K562 (cell line): ENCODE results near the gene GPR153. TPM values are rescaled to one million over a fixed set of nuclear protein-coding genes. Genes with fewer than 3 reads are reported as not detected.

ENCODE experiments used
- ATAC-seq: fragments of 200-7000 bp; cut with Tn5 transposase; 3 replicates; pipeline ENCODE4 v1.9.1; 2020; ENCODE audit warnings: moderate library complexity
- BruUV-seq: library from RNA; stranded (reverse); fragments of 400-500 nt; replicated peaks from 2 replicates; lab custom pipeline; 2021; lab: Mats Ljungman, UMichigan
- CTCF ChIA-PET: fragments of 300-600 bp; formaldehyde crosslinking; extraction: SDS; loops from one replicate; lab custom pipeline; 2021; ENCODE audit warnings: low intra/inter-chr PET ratio; lab: Yijun Ruan, JAX
- POLR2A ChIA-PET: fragments of 300-600, 350-650 bp; sonication (Branson Sonifier 250); formaldehyde crosslinking; extraction: SDS; loops from one replicate; lab custom pipeline; 2021; ENCODE audit warnings: antibody characterized with exemption, inconsistent platforms; lab: Yijun Ruan, JAX
- DNase-seq, 4 experiments: peaks; one replicate each; pipeline versions ENCODE4 v3.0.0 to v3.0.0-alpha.2; 2011 to 2018; ENCODE audit warnings: low spot score in 3 of 4, mixed read lengths in 3 of 4; ENCODE audit errors: extremely low read depth in 1 of 4
- FAIRE-seq: peaks from 2 replicates; lab custom pipeline; 2011; peaks lifted over from hg19 to GRCh38; lab: Jason Lieb, UNC
- H2AFZ ChIP-seq: 2 replicates; pipeline ENCODE4 v1.6.0; 2011; ENCODE audit warnings: low read depth, low read length, control low read depth, inconsistent platforms
- H3K27ac ChIP-seq: fragments of 200-600 bp; 3 replicates; pipeline ENCODE4 v1.8.0; 2011; ENCODE audit warnings: low read depth, mild to moderate bottlenecking, control low read depth, inconsistent platforms, low read length, moderate library complexity, mixed read lengths; ENCODE audit errors: extremely low read depth
- H3K27me3 ChIP-seq, 2 experiments: fragments of 300-600 bp in 1 of 2; 2 replicates in 1 of 2; 3 replicates in 1 of 2; pipeline versions ENCODE4 v1.6.0 to v1.8.0; 2011; ENCODE audit warnings: inconsistent platforms in 2 of 2, low read length in 2 of 2, mild to moderate bottlenecking in 1 of 2, mixed read lengths in 1 of 2, moderate library complexity in 1 of 2; ENCODE audit not compliant: control insufficient read depth in 2 of 2, insufficient read depth in 2 of 2
- H3K36me3 ChIP-seq: fragments of 300-600 bp; 3 replicates; pipeline ENCODE4 v1.8.0; 2011; ENCODE audit warnings: mild to moderate bottlenecking, low read length, inconsistent platforms; ENCODE audit not compliant: control insufficient read depth, insufficient read depth
- H3K4me1 ChIP-seq, 2 experiments: fragments of 200-600 bp in 1 of 2; replicated peaks in 1 of 2; 2 replicates in 1 of 2; 3 replicates in 1 of 2; pipeline versions ENCODE4 v1.5.1 to v1.8.0; 2011; ENCODE audit warnings: inconsistent platforms in 2 of 2, low read length in 2 of 2, mild to moderate bottlenecking in 1 of 2, mixed read lengths in 1 of 2, moderate library complexity in 1 of 2; ENCODE audit not compliant: control insufficient read depth in 2 of 2, insufficient read depth in 2 of 2
- H3K4me2 ChIP-seq: 2 replicates; pipeline ENCODE4 v1.6.1; 2011; ENCODE audit warnings: low read length, control low read depth, inconsistent platforms, mixed read lengths; ENCODE audit not compliant: insufficient read depth
- H3K4me3 ChIP-seq: fragments of 200-600 bp; sonication (generic), shearing (Covaris generic); 2 replicates; pipeline ENCODE4 v1.5.1; 2016; ENCODE audit warnings: control low read depth, inconsistent platforms
- H3K79me2 ChIP-seq: fragments of 200-600 bp; 3 replicates; pipeline ENCODE4 v1.8.0; 2011; ENCODE audit warnings: low read length, inconsistent platforms; ENCODE audit not compliant: control insufficient read depth, insufficient read depth
- H3K9ac ChIP-seq, 2 experiments: 2 replicates each; pipeline versions ENCODE4 v1.6.0 to v1.6.1; 2011; ENCODE audit warnings: low read depth in 2 of 2, low read length in 2 of 2, control low read depth in 1 of 2, inconsistent platforms in 1 of 2, mild to moderate bottlenecking in 1 of 2, mixed read lengths in 1 of 2; ENCODE audit not compliant: insufficient read depth in 1 of 2
- H3K9me1 ChIP-seq: one replicate; pipeline ENCODE4 v1.6.0; 2011; ENCODE audit warnings: inconsistent platforms, mild to moderate bottlenecking, low read length, moderate library complexity; ENCODE audit not compliant: control insufficient read depth, insufficient read depth
- H3K9me3 ChIP-seq: replicated peaks from 2 replicates; pipeline ENCODE4 v1.5.1; 2011; ENCODE audit warnings: low read depth, low read length, inconsistent platforms; ENCODE audit not compliant: control insufficient read depth, insufficient read depth
- H4K20me1 ChIP-seq: replicated peaks from 2 replicates; pipeline ENCODE4 v1.6.1; 2011; ENCODE audit warnings: low read length, inconsistent platforms, mixed read lengths; ENCODE audit not compliant: control insufficient read depth, insufficient read depth
- CBFA2T2 ChIP-seq: fragments of 450-650 bp; conservative IDR thresholded peaks from 2 replicates; pipeline ENCODE4 v1.6.1; 2017; ENCODE audit warnings: mild to moderate bottlenecking
- CBX5 ChIP-seq: IDR thresholded peaks from 2 replicates; pipeline ENCODE4 v1.6.1; 2014; ENCODE audit warnings: low read depth, borderline replicate concordance
- CCNT2 ChIP-seq: IDR thresholded peaks from 2 replicates; pipeline ENCODE4 v1.6.1; 2011; ENCODE audit warnings: borderline replicate concordance, low read depth, mild to moderate bottlenecking, moderate library complexity, mixed read lengths, low read length; ENCODE audit not compliant: insufficient read length; ENCODE audit errors: extremely low read depth
- FIP1L1 ChIP-seq: fragments of 200-400 bp; formaldehyde crosslinking; IDR thresholded peaks from 2 replicates; pipeline ENCODE4 v1.6.1; 2018; ENCODE audit warnings: mild to moderate bottlenecking, low read depth, low read length; ENCODE audit not compliant: poor library complexity, severe bottlenecking
- GMEB1 ChIP-seq: fragments of 250-450 bp; sonication (Bioruptor Pico); IDR thresholded peaks from 2 replicates; pipeline ENCODE4 v1.4.0; 2020; ENCODE audit warnings: mild to moderate bottlenecking
- GTF2F1 ChIP-seq: IDR thresholded peaks from 2 replicates; pipeline ENCODE4 v1.6.1; 2011; ENCODE audit warnings: low read depth, low read length, improper control_type of control experiment
- HES1 ChIP-seq: fragments of 450-650 bp; IDR thresholded peaks from 2 replicates; pipeline ENCODE4 v1.6.1; 2016; ENCODE audit warnings: low read depth, mild to moderate bottlenecking, moderate library complexity
- HSF4 ChIP-seq: fragments of 250-450 bp; sonication (Bioruptor Pico); IDR thresholded peaks from 2 replicates; pipeline ENCODE4 v2.1.2; 2022; ENCODE audit warnings: mild to moderate bottlenecking, moderate library complexity, borderline replicate concordance
- KLF6 ChIP-seq: fragments of 250-450 bp; sonication (Bioruptor Pico); IDR thresholded peaks from 2 replicates; pipeline ENCODE4 v1.4.0; 2020; ENCODE audit warnings: mild to moderate bottlenecking, moderate library complexity, borderline replicate concordance
- L3MBTL2 ChIP-seq: fragments of 450-650 bp; IDR thresholded peaks from 2 replicates; pipeline ENCODE4 v1.6.1; 2016; ENCODE audit warnings: mild to moderate bottlenecking, moderate library complexity
- PCBP1 ChIP-seq: fragments of 200-400 bp; formaldehyde crosslinking; IDR thresholded peaks from 2 replicates; pipeline ENCODE4 v1.6.1; 2018; ENCODE audit warnings: mild to moderate bottlenecking, low read depth, low read length; ENCODE audit not compliant: poor library complexity, severe bottlenecking
- RBM17 ChIP-seq: fragments of 200-400 bp; formaldehyde crosslinking; IDR thresholded peaks from 2 replicates; pipeline ENCODE4 v1.6.1; 2017; ENCODE audit warnings: low read depth, mild to moderate bottlenecking, low read length, borderline replicate concordance
- RCOR1 ChIP-seq, 2 experiments: IDR thresholded peaks; 2 replicates each; pipeline ENCODE4 v1.6.1; 2012; ENCODE audit warnings: low read depth in 2 of 2, low read length in 2 of 2, borderline replicate concordance in 1 of 2, improper control_type of control experiment in 1 of 2
- SMARCA4 ChIP-seq: fragments of 450-650 bp; IDR thresholded peaks from 2 replicates; pipeline ENCODE4 v1.6.1; 2016
- STAT5A ChIP-seq: IDR thresholded peaks from 2 replicates; pipeline ENCODE4 v1.6.1; 2012; ENCODE audit warnings: low read length, inconsistent platforms, borderline replicate concordance
- U2AF1 ChIP-seq: fragments of 200-400 bp; formaldehyde crosslinking; optimal IDR thresholded peaks from 2 replicates; pipeline ENCODE3; 2017; ENCODE audit warnings: mild to moderate bottlenecking, low read depth, low read length, moderate library complexity
- XRCC3 ChIP-seq: fragments of 450-650 bp; IDR thresholded peaks from 2 replicates; pipeline ENCODE4 v1.6.1; 2017; ENCODE audit warnings: mild to moderate bottlenecking, moderate library complexity
- ZNF384 ChIP-seq: IDR thresholded peaks from 2 replicates; pipeline ENCODE4 v1.6.1; 2012; ENCODE audit warnings: low read depth, low read length, improper control_type of control experiment
- ZNF436 ChIP-seq: fragments of 250-450, 450-650 bp; sonication (Bioruptor Pico); formaldehyde crosslinking; IDR thresholded peaks from 2 replicates; pipeline ENCODE4 v1.7.0; 2020; ENCODE audit warnings: mild to moderate bottlenecking
- WGBS: fragments of 100-300 bp; shearing (Covaris generic); methylation state at CpG from one replicate; pipeline ENCODE4 v1.1.6; 2016; ENCODE audit warnings: low coverage, mixed read lengths; ENCODE audit not compliant: insufficient coverage; ENCODE audit errors: missing lambda C conversion rate; 5-methylcytosine and 5-hydroxymethylcytosine counted together
- in situ Hi-C: fragments of 300-500 bp; cut with MboI; formaldehyde crosslinking; loops from 4 replicates; pipeline ENCODE4 v1.15.0; 2018; ENCODE audit warnings: inconsistent platforms, mixed read lengths
- intact Hi-C: fragments of 100-400 bp; cut with micrococcal nuclease; formaldehyde crosslinking; loops from 2 replicates; pipeline ENCODE4 v1.14.2; 2022
- polyA plus RNA-seq, 8 experiments: library from polyadenylated mRNA; depleted of rRNA in 4 of 8; stranded (reverse) in 5 of 8; unstranded in 3 of 8; fragments of >200 nt; fragmentation: Nextera tagmentation in 2 of 8; fragmentation: Illumina TruSeq in 1 of 8; extraction: Ambion mirVana in 2 of 8; extraction: Trizol in 1 of 8; gene quantifications; 2 replicates each; pipeline versions ENCODE4 v1.2.1 to v1.2.3, GENCODE V29; 2011 to 2014; ENCODE audit warnings: inconsistent platforms in 1 of 8, missing spikeins in 1 of 8
- total RNA-seq, 7 experiments: library from RNA; depleted of rRNA in 6 of 7; stranded (reverse); fragments of >200 nt in 6 of 7; fragmentation: Illumina TruSeq in 2 of 7; extraction: Trizol in 2 of 7; gene quantifications; 2 replicates each; pipeline versions ENCODE4 v1.2.1 to v1.2.3, GENCODE V29; 2011 to 2021; ENCODE audit warnings: low replicate concordance in 1 of 7

GPR153 gene
- total and polyA plus RNA-seq, 9 of the 15 experiments (the other 6 are each of a cell fraction or from before 2014, with no cell fraction given) = 0.01 to 1.5 (median 0.51) TPM

- peak; percentile 10 for TF ChIP-seq CCNT2
- peak; percentile 38 for TF ChIP-seq PCBP1
- TF ChIP-seq U2AF1 = peak; percentile 34
- no peak for TF ChIP-seq XRCC3
Observed at GRCh38 chr1:6260433-6260934, 414 bp downstream of the GPR153 start (continued).

- ChIA-PET CTCF (no interaction called here), POLR2A (interaction anchor here (0.6 kb wide), 1 partner anchor 48 kb away, joined by 3 read pairs; no protein-coding TSS in a partner anchor)
- BruUV-seq = no TSS peak
- ATAC-seq (peak; percentile 76), FAIRE-seq (peak; percentile 87), DNase-seq (peak; percentile 90 to 97 (median 94))
- no peaks in the 10 kb centered on the region for H3K79me2 ChIP-seq
- H3K27ac ChIP-seq = no peak overlapping the region
- no peaks in the 10 kb centered on the region; the same call in 1 of the 3 replicates for H3K36me3 ChIP-seq
- H3K4me3 ChIP-seq = peak overlapping the region; percentile 50
- no peaks in the 10 kb centered on the region for H3K9me3 ChIP-seq
- peaks cover 0 to 62% of the 10 kb centered on the region in 2 experiments; a peak in 3 of 5 replicates for H3K4me1 ChIP-seq
- 4% methylated on average over 34 of the region's 46 CpGs for WGBS
- peaks cover 28% of the 10 kb centered on the region for H4K20me1 ChIP-seq
- intact Hi-C loops = no loop called here
- no peaks in the 10 kb centered on the region for H3K9me1 ChIP-seq
- H3K4me2 ChIP-seq = peak overlapping the region; percentile 46
- H2AFZ ChIP-seq = peak overlapping the region; percentile 55
- in situ Hi-C loops = loop anchor here (25.0 kb wide), 1 partner anchor 953 kb away; no protein-coding TSS in a partner anchor
- H3K27me3 ChIP-seq = peaks cover 0 to 17% of the 10 kb centered on the region in 2 experiments; a peak in 2 of 5 replicates
- H3K9ac ChIP-seq = peak overlapping the region in 1 of 2 experiments; percentile 82; a peak in 2 of 4 replicates
- TF ChIP-seq SMARCA4 = no peak
- peak; percentile 48 for TF ChIP-seq L3MBTL2
- no peak for TF ChIP-seq HSF4 (CRISPR knock-in tag)
- no peak for TF ChIP-seq GMEB1 (CRISPR knock-in tag)
- TF ChIP-seq STAT5A = no peak
- no peak for TF ChIP-seq ZNF384
- TF ChIP-seq HES1 = no peak
- no peak for TF ChIP-seq ZNF436 (CRISPR knock-in tag)
- no peak for TF ChIP-seq RBM17
- no peak for TF ChIP-seq KLF6
- no peak for TF ChIP-seq CBFA2T2
- TF ChIP-seq FIP1L1 = peak; percentile 24
- TF ChIP-seq GTF2F1 = no peak
- no peak for TF ChIP-seq CBX5
- TF ChIP-seq RCOR1 (IDR thresholded peaks at IDR 0.05; ENCODE audit: borderline replicate concordance in 1 of 2, low read depth in 2 of 2, low read length in 2 of 2) = no peak
Observed at GRCh38 chr1:6259491-6260362, 1.2 kb downstream of the GPR153 start.
